ENCODE results near the gene FGGY.
"Not testable (repeated sequence)": the region's sequence is repeated elsewhere in the genome, so short reads cannot be mapped to it uniquely, and the experiment has no call there.

Gene FGGY

DNA sequence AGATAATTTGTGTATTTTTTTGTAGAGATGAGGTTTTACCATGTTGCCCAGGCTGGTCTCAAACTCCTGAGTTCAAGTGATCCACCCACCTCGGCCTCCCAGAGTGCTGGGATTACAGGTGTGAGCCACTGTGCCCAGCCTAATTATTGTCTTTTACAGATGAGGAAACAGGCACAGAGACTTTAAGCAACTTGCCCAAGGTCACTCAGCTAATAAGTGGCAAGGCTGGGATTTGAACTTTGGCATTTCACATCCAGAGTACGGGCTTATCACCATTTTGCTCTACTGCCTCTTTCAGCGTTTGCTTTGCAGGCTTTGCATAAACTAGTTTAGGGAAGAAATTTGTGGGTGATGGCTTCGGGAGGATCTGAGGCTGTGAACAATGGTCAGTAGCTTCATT lies 57.3 kb downstream of the FGGY start:
- not testable (repeated sequence) for DNase-seq

- DNase-seq = no peak
Measured at GRCh38 chr1:59354709-59355337, 57.9 kb downstream of the FGGY start.

- DNase-seq = no peak
Measured at GRCh38 chr1:59355361-59355760, 58.5 kb downstream of the FGGY start.

- DNase-seq = no peak
Measured at GRCh38 chr1:59356627-59357026, 59.7 kb downstream of the FGGY start.

DNA sequence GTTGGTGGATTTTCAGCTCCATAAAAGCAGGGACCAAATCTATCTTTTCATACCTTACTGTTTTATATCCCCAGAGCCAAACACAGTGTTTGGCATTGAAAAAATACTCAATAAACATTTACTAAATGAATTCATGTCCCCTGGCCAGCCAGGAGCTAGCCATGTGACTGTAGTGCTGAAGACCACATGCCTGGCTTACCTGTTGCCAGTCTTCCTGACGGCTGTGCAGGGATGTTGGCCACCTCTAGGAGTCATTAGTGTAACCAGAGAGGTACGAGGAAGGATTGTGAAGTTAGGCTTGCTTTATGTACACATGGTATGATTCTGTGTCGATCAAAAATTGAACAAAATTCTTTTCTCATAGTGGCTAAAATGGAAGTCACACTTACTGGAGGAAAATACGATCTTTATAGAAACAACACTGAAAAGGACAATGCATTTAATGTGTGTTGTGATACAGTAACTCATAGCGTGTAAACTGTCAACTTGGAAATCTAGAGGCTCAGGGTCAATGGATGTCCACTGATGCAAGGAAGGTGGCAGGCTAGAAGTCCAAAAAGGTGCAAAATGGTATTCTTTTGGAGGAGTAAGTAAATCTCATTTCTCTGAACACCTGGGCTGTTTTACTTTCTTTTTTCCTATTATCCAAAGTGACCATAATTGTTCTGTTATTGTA lies 60.9 kb downstream of the FGGY start:
- no peak for DNase-seq

- DNase-seq = no peak
Measured at GRCh38 chr1:59359325-59359724, 62.4 kb downstream of the FGGY start.

DNA sequence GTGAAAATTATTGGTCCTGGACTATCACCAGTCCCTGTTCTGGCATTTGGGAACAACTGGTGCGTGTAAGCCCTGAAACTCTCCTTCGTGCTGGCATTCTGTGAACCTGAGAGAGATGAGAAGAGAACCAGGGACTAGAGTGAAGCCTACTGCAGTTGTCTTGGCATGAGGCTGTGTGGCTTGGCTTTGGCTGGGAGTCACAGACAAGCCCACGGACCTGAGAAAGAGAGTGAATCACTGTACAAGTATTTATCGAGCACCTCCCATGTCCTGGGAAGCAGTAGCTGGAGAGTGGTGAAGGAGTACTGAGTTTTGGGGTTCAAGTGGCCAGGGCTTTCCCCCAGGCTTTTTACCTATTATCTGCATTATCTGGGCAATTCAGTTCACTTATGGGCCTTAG lies 63.3 kb downstream of the FGGY start:
- DNase-seq = no peak

GRCh38 chr1:59360729-59361128 lies 63.8 kb downstream of the FGGY start:
- no peak for DNase-seq

- DNase-seq = no peak
Measured at GRCh38 chr1:59361766-59362165, 64.9 kb downstream of the FGGY start.

- no peak for DNase-seq
Measured at GRCh38 chr1:59364037-59364436, 67.1 kb downstream of the FGGY start.

DNA sequence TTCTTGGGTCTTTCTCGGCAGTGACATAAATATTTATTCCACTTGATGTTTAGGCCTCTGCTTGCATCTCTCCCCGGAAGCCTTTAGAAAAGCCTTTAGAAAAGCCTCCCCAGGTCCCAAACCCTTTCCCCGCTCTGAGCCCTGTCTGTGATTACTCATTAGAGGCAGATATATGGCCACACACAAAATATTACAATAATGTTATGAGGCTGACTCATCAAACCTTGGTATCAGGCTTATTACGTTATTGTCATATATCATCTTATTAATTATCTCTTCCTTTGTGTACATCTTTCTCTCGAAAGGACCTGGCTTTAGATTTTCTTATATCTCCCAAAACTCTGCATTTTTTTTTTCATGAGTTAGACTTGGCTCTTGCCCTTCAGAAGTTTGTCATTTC lies 69.5 kb downstream of the FGGY start:
- DNase-seq = no peak

DNA sequence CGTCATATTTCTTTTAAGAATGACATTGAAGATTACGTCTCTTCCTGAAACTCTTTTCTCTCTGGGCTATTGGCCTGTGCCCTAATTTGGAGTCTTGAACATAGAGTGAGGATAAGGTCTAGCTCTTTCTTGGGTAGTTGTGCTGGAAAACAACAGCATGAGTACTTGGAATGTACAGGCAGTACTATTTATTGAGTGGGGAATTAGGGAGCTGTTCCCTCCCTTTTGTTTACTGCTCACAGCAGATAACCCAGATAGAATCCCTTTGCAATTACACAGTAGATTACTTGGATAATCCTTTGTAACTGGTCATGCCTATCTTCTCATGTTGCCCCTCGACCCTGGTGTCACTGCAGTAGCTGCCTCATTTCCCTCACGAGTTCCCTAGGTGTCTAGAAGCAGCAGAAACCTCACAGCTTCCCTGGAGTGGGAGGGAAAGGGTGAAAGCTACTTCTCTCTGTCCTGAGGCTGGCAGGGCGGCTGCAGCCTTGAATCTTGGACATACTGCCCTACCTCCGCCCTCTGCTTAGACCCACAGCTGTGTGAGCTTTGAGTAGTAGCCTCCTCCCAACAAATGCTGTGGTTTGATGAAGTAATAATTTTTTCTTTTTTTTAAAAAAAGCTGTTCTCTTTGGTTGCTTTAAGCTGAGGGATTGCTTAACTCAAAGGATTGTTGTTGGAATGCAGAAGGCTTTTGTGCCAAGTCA lies 70.6 kb downstream of the FGGY start:
- DNase-seq = no peak

DNA sequence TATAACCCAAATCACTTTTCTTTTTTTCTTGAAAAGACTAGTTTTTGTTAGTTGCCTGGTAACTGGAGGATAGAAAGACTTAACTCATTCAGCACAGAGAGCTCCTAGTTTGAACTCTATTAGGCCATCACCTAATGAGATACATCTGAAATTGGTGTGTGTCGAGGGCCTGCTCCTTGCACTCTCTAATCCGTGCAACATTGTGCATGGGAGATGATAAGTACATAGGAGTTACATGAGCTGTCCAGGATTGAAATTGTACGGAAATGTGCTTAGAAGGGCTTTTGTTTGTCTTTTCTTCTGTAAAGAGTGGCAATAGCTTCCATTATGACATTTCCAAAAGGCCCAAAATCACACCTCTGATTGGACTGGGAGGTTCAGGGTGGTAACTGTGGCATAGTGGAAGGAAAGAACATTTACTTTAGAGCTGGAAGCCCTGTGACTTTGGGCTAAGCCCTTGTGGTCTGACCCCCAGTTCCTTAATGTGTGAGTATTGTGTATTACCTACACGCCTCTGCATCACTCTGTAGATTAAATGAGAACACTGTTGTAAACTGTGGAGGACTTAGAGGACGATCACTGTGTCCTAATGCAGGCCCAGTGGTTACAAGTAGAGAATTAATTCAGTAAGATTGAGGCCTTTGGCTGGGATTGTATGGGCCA lies 71.2 kb downstream of the FGGY start:
- no peak for DNase-seq

DNA sequence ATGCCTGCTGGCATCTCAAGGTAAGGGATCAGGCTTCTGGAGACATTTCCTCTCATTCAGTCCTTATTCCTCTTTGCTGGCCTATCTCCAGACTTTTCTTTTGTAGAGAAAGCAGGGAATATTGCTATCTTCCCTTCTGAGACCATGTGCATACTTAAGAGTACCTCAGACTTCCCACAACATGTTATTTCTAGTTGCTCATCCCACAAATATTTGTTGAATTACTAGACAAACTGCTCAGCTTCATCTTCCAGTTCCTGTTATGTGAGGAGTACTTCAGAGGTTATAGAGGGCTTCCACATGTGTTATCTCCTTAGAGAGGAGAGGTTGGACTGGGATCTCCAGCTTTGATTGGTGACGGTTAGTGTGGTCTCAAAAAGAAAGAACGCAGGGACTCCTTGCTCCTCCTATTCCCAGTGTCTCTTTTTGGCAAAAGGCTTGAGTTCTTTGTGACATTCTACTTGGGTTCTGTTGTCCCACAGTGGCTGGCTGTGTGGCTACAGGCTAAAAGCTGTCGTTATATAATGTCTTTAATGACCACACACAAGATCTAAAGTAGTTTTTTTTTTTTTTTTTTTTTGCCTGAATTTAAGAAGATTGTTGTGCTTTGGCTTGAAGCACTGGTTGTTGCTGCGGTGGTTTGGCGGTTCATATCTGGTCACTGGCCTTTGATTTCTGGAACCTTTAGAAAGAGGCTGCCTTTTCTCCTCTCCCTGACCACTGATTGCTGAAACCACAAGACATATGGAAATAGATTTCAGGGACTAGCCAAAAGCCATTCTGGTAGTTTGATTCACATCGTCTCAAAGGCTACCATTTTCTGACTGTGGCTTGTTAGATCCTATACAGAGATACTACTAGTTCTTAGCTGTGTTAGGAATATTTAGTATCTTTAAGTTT lies 78.7 kb downstream of the FGGY start:
- DNase-seq = no peak

- no peak for DNase-seq
Measured at GRCh38 chr1:59377350-59377904, 80.5 kb downstream of the FGGY start.

- DNase-seq = no peak
Measured at GRCh38 chr1:59378621-59379370, 81.9 kb downstream of the FGGY start.

- DNase-seq = no peak
Measured at GRCh38 chr1:59379371-59379728, 82.5 kb downstream of the FGGY start.

GRCh38 chr1:59383963-59384362 lies 87.1 kb downstream of the FGGY start:
- DNase-seq = no peak

DNA sequence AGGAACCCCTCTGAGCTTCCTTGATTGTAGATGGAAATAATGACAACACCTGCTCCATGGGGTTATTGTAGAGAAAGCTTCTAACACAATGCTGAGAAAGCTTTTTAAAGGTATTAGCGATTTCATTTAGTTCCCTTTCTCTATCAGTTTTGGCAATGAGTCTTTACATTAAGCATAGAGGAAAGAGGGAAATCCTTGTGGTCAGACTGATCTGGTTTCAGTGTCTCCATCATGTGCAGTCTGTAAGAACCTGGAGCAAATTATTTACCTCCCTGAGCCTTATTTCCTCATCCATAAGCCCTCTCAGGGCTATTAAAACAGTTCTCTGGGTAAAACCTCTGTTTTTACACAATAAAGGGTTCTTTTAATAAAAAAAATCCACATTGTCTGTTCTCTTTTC lies 87.5 kb downstream of the FGGY start:
- DNase-seq = no peak

- no peak for DNase-seq
Measured at GRCh38 chr1:59388191-59388590, 91.3 kb downstream of the FGGY start.

GRCh38 chr1:59389847-59390246 lies 93.0 kb downstream of the FGGY start:
- DNase-seq = no peak

- DNase-seq = no peak
Measured at GRCh38 chr1:59390307-59390706, 93.4 kb downstream of the FGGY start.

Measured in SHP77 (cell line).